Pancreas (tissue), 10 donors: ENCODE results near the gene EDN2. TPM values are rescaled to one million over a fixed set of nuclear protein-coding genes. Genes with fewer than 3 reads are reported as not detected.

Experiments
- ATAC-seq, 4 donors: fragments of 200-7000 bp; cut with Tn5 transposase; one replicate each; pipeline versions ENCODE4 v1.8.0 to v1.9.1; 2020; ENCODE audit warnings: mild to moderate bottlenecking in 4 of 4, moderate library complexity in 4 of 4
- DNase-seq, 6 donors: peaks; one replicate each; pipeline ENCODE4 v3.0.0-alpha.2; 2020
- FAIRE-seq: peaks from 2 replicates; lab custom pipeline; 2012; peaks lifted over from hg19 to GRCh38; lab: Jason Lieb, UNC
- H3K27ac ChIP-seq, 4 donors: fragments of 200-600 bp; sonication (generic); 1 replicate in 3 of 4; 2 replicates in 1 of 4; pipeline versions ENCODE4 v1.5.0 to v1.8.0; 2020
- H3K27me3 ChIP-seq, 4 donors: fragments of 200-600 bp; one replicate each; pipeline ENCODE4 v1.8.0; 2021
- H3K36me3 ChIP-seq, 3 donors: fragments of 200-600 bp; sonication (generic) in 1 of 3; one replicate each; pipeline versions ENCODE4 v1.5.0 to v1.8.0; 2020 to 2021
- H3K4me1 ChIP-seq, 3 donors: fragments of 200-600 bp; one replicate each; pipeline ENCODE4 v1.8.0; 2021
- H3K4me3 ChIP-seq, 4 donors: fragments of 200-600 bp; sonication (generic) in 2 of 4; one replicate each; pipeline versions ENCODE4 v1.5.0 to v1.8.0; 2020 to 2021
- H3K9me3 ChIP-seq, 4 donors: fragments of 200-600 bp; one replicate each; pipeline ENCODE4 v1.8.0; 2021
- CTCF ChIP-seq, 4 donors: fragments of 200-600 bp; sonication (generic) in 3 of 4; IDR thresholded peaks; one replicate each; pipeline versions ENCODE4 v1.5.0 to v1.8.0; 2021; ENCODE audit warnings: antibody characterized with exemption in 4 of 4
- WGBS, 2 donors: extraction: QIAGEN DNeasy Blood & Tissue Kit; methylation state at CpG; one replicate each; pipeline ENCODE4 v1.1.7; 2013; 5-methylcytosine and 5-hydroxymethylcytosine counted together
- intact Hi-C, 3 donors: fragments of 100-400 bp; cut with DNase I; formaldehyde crosslinking; loops; one replicate each; pipeline versions ENCODE4 v1.11.1 to v1.14.2; 2022
- polyA plus RNA-seq, 2 donors: library from polyadenylated mRNA; stranded (reverse); fragments of 200-250 nt; gene quantifications; one replicate each; pipeline ENCODE4 v1.2.3, GENCODE V29; 2013
- total RNA-seq, 6 donors: library from RNA; stranded (reverse); fragmentation: NEBNext Ultra II Directional in 4 of 6; extraction: Animal tissue kit (Norgen Biotek cat#: 25700) in 4 of 6; gene quantifications; one replicate each; pipeline versions ENCODE4 v1.2.1 to v1.2.4, GENCODE V29; 2021 to 2023
- donor health status: healthy with polysubstance abuse.
- donor health status: DM: no; HTN: no; CAD: no; lungs with moderate emphysema.
- donor health status: DM: no; HTN: no; CAD: no.
- donor health status: control.
- donor health status: control.
- donor health status: Bipolar disorder and iron deficiency.
- donor health status: DM: yes; HTN: yes; CAD: no.
- donor health status: DM: no; HTN: no; CAD: no.
- donor health status: DM: no; HTN: no; CAD: no.
- donor health status: DM: yes; HTN: yes; CAD: no.

Gene EDN2
- total and polyA plus RNA-seq, 8 donors = 1.2 to 8.3 (median 1.8) TPM

- 48 to 50% methylated on average over 8 of the region's 8 CpGs for WGBS, 2 donors
- peak in 1 of 6 donors; percentile 38 for DNase-seq
- peaks cover 16 to 38% (median 27%) of the 10 kb centered on the region in 3 donors for H3K4me1 ChIP-seq
- FAIRE-seq = no peak
- H3K4me3 ChIP-seq = no peak overlapping the region
- no peaks in the 10 kb centered on the region for H3K27me3 ChIP-seq
- H3K27ac ChIP-seq = peak overlapping the region; percentile 52 to 86 (median 78)
- no peak for TF ChIP-seq CTCF (IDR thresholded peaks at IDR 0.05)
- no peaks in the 10 kb centered on the region for H3K9me3 ChIP-seq
- ATAC-seq = peak in 3 of 4 donors; percentile 21 to 24 (median 23)
- no peaks in the 10 kb centered on the region for H3K36me3 ChIP-seq
- intact Hi-C loops = no loop called here
Observed at GRCh38 chr1:41475859-41476567, 8.5 kb downstream of the EDN2 start.

GRCh38 chr1:41475346-41475745 lies 9.1 kb downstream of the EDN2 start:
- ATAC-seq (no peak), FAIRE-seq (no peak), DNase-seq (no peak)
- Histone ChIP-seq H3K27me3 (no peaks in the 10 kb centered on the region), H3K36me3 (no peaks in the 10 kb centered on the region), H3K4me1 (peaks cover 16 to 38% (median 27%) of the 10 kb centered on the region in 3 donors), H3K27ac (peak overlapping the region; percentile 52 to 86 (median 76)), H3K9me3 (no peaks in the 10 kb centered on the region), H3K4me3 (no peak overlapping the region)
- whole genome bisulfite sequencing, 2 donors = 74 to 81% methylated on average over 4 of the region's 4 CpGs
- intact Hi-C loops = no loop called here
- TF ChIP-seq CTCF (IDR thresholded peaks at IDR 0.05) = no peak

GRCh38 chr1:41474490-41475271 lies 9.8 kb downstream of the EDN2 start:
- Histone ChIP-seq H3K4me1 (peaks cover 16 to 37% (median 27%) of the 10 kb centered on the region in 3 donors), H3K36me3 (no peaks in the 10 kb centered on the region), H3K27me3 (no peaks in the 10 kb centered on the region), H3K4me3 (no peak overlapping the region), H3K27ac (peak overlapping the region; percentile 52 to 86 (median 76)), H3K9me3 (no peaks in the 10 kb centered on the region)
- no peak for FAIRE-seq
- 29 to 43% methylated on average over 17 of the region's 17 CpGs for WGBS, 2 donors
- intact Hi-C loops = no loop called here
- ATAC-seq = peak; percentile 57 to 74 (median 69)
- DNase-seq = peak; percentile 61 to 83 (median 68)
- no peak for TF ChIP-seq CTCF (IDR thresholded peaks at IDR 0.05)

- Histone ChIP-seq H3K36me3 (no peaks in the 10 kb centered on the region), H3K9me3 (no peaks in the 10 kb centered on the region), H3K4me3 (no peak overlapping the region), H3K4me1 (peaks cover 16 to 35% (median 27%) of the 10 kb centered on the region in 3 donors), H3K27me3 (no peaks in the 10 kb centered on the region), H3K27ac (peak overlapping the region; percentile 52 to 86 (median 76))
- DNase-seq (peak in 2 of 6 donors; percentile 27 to 46), FAIRE-seq (no peak), ATAC-seq (no peak)
- TF ChIP-seq CTCF (IDR thresholded peaks at IDR 0.05) = no peak
- 85 to 89% methylated on average over 6 of the region's 6 CpGs for WGBS, 2 donors
- intact Hi-C loops = no loop called here
Observed at GRCh38 chr1:41473738-41474362, 10.6 kb downstream of the EDN2 start.
